K562 (cell line): ENCODE measurements around the gene ATP6V0E1. TPM values are rescaled to one million over a fixed set of nuclear protein-coding genes. Genes with fewer than 3 reads are reported as not detected.

Source experiments
- ARNT ChIP-seq, 2 experiments: fragments of 450-650 bp; IDR thresholded peaks; 2 replicates each; pipeline ENCODE4 v1.6.1; 2016; ENCODE audit warnings: mild to moderate bottlenecking in 1 of 2
- ATF6 ChIP-seq: sonication (generic); formaldehyde crosslinking; IDR thresholded peaks from 2 replicates; pipeline ENCODE4 v1.4.0; 2020; ENCODE audit warnings: mild to moderate bottlenecking, missing genetic modification reagents
- ATF7 ChIP-seq: fragments of 450-650 bp; IDR thresholded peaks from 2 replicates; pipeline ENCODE4 v1.7.1; 2014; ENCODE audit warnings: mild to moderate bottlenecking, moderate library complexity
- EP400 ChIP-seq: fragments of 450-650 bp; IDR thresholded peaks from 2 replicates; pipeline ENCODE4 v1.6.1; 2017; ENCODE audit warnings: antibody characterized with exemption, mild to moderate bottlenecking, moderate library complexity
- ESRRB ChIP-seq: fragments of 250-450 bp; sonication (Bioruptor Pico); IDR thresholded peaks from 2 replicates; pipeline ENCODE4 v1.5.0; 2020; ENCODE audit warnings: mild to moderate bottlenecking, moderate library complexity, borderline replicate concordance
- EWSR1 ChIP-seq: fragments of 450-650 bp; IDR thresholded peaks from 2 replicates; pipeline ENCODE4 v1.6.1; 2018; ENCODE audit warnings: borderline replicate concordance, mild to moderate bottlenecking, low read depth, moderate library complexity; ENCODE audit not compliant: partially characterized antibody
- GABPA ChIP-seq: fragments of 200-800 bp; sonication (Bioruptor generic); conservative IDR thresholded peaks from 2 replicates; pipeline ENCODE4 v1.6.1; 2016; ENCODE audit warnings: low read depth, missing genetic modification characterization, missing compliant biosample characterization
- GABPB2 ChIP-seq: fragments of 250-450 bp; sonication (Bioruptor Pico); conservative IDR thresholded peaks from 2 replicates; pipeline ENCODE4 v1.5.1; 2021; ENCODE audit warnings: mild to moderate bottlenecking
- KAT2B ChIP-seq: IDR thresholded peaks from one replicate; pipeline ENCODE4 v1.6.1; 2012; ENCODE audit warnings: low read depth, mild to moderate bottlenecking, control low read depth, inconsistent platforms, low read length, moderate library complexity
- MED1 ChIP-seq: sonication (generic); formaldehyde crosslinking; IDR thresholded peaks from 2 replicates; pipeline ENCODE4 v1.8.1; 2023; ENCODE audit warnings: missing genetic modification reagents, borderline replicate concordance
- PTRF ChIP-seq: fragments of 450-650 bp; IDR thresholded peaks from 2 replicates; pipeline ENCODE4 v1.6.1; 2016; ENCODE audit warnings: mild to moderate bottlenecking, missing genetic modification characterization, missing compliant biosample characterization
- PURB ChIP-seq: sonication (generic); formaldehyde crosslinking; IDR thresholded peaks from 2 replicates; pipeline ENCODE4 v1.9.0; 2021; ENCODE audit warnings: low read depth, mild to moderate bottlenecking, missing genetic modification reagents
- RCOR1 ChIP-seq, 2 experiments: IDR thresholded peaks; 2 replicates each; pipeline ENCODE4 v1.6.1; 2012; ENCODE audit warnings: low read depth in 2 of 2, low read length in 2 of 2, borderline replicate concordance in 1 of 2, improper control_type of control experiment in 1 of 2
- SMARCB1 ChIP-seq: IDR thresholded peaks from 2 replicates; pipeline ENCODE4 v1.6.1; 2011; ENCODE audit warnings: improper control_type of control experiment, low read depth; ENCODE audit not compliant: insufficient read length
- TFAP4 ChIP-seq: sonication (generic); formaldehyde crosslinking; IDR thresholded peaks from 2 replicates; pipeline ENCODE4 v1.8.0; 2022; ENCODE audit warnings: missing genetic modification reagents, mild to moderate bottlenecking, moderate library complexity, borderline replicate concordance
- XRCC3 ChIP-seq: fragments of 450-650 bp; IDR thresholded peaks from 2 replicates; pipeline ENCODE4 v1.6.1; 2017; ENCODE audit warnings: mild to moderate bottlenecking, moderate library complexity
- ZNF124 ChIP-seq: sonication (generic); formaldehyde crosslinking; IDR thresholded peaks from 2 replicates; pipeline ENCODE4 v1.8.1; 2022; ENCODE audit warnings: missing genetic modification reagents
- ZNF436 ChIP-seq: fragments of 250-450, 450-650 bp; sonication (Bioruptor Pico); formaldehyde crosslinking; IDR thresholded peaks from 2 replicates; pipeline ENCODE4 v1.7.0; 2020; ENCODE audit warnings: mild to moderate bottlenecking
- ZNF583 ChIP-seq: fragments of 250-450 bp; sonication (Bioruptor Pico); IDR thresholded peaks from 2 replicates; pipeline ENCODE4 v1.4.0; 2020
- ZNF695 ChIP-seq: fragments of 450-650 bp; formaldehyde crosslinking; IDR thresholded peaks from 2 replicates; pipeline ENCODE4 v1.4.0; 2020; ENCODE audit warnings: mild to moderate bottlenecking, moderate library complexity
- polyA plus RNA-seq, 8 experiments: library from polyadenylated mRNA; depleted of rRNA in 4 of 8; stranded (reverse) in 5 of 8; unstranded in 3 of 8; fragments of >200 nt; fragmentation: Nextera tagmentation in 2 of 8; fragmentation: Illumina TruSeq in 1 of 8; extraction: Ambion mirVana in 2 of 8; extraction: Trizol in 1 of 8; gene quantifications; 2 replicates each; pipeline versions ENCODE4 v1.2.1 to v1.2.3, GENCODE V29; 2011 to 2014; ENCODE audit warnings: inconsistent platforms in 1 of 8, missing spikeins in 1 of 8
- total RNA-seq, 7 experiments: library from RNA; depleted of rRNA in 6 of 7; stranded (reverse); fragments of >200 nt in 6 of 7; fragmentation: Illumina TruSeq in 2 of 7; extraction: Trizol in 2 of 7; gene quantifications; 2 replicates each; pipeline versions ENCODE4 v1.2.1 to v1.2.3, GENCODE V29; 2011 to 2021; ENCODE audit warnings: low replicate concordance in 1 of 7

Gene ATP6V0E1
- total and polyA plus RNA-seq, 9 of the 15 experiments (the other 6 are each of a cell fraction or from before 2014, with no cell fraction given): 63.8 to 395 (median 112) TPM

DNA sequence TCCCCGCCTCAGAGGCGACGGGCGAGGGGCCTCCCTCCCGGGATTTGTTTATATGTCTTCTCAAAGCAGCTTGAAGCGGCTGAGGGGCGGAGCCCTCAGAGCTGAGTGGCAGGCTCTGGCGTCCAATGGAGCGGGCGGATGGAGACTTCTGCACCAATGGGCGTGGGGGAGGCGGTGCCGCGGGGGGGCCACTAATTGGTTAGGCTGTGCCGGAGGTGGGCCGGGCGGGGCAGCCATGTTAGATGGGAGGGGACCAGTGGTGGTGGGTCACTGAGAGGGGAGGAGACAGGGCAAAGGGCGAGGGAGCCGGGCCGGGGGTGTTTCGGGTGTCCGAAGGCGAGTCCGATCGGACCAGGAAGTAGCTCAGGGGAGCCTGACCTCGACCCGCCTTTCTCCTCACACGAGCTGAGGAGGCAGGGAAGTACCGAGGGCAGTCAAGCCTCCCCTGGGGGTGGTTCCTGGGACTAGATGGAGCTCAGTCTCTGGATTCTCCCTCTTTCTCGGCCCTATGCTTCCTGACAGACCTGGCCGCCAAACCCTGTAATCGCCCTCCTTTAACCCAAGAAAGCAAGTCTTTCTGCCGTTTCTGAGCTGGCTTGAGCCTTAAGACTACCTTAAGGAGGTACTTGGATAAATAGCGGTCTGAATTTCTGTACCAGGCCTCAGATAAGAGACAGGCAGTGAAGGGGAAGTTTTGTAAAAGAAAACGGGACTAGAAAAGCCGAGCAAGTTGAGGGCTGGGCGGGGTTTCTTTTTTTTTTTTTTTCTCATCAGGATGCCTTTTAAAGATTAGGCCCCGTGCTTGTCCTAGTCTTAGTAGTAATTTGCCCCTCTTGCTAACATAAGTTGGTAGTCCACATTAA is 73.7 kb downstream of the ATP6V0E1 start (continued):
- TF ChIP-seq EP400 (peak; percentile 67), MED1 (CRISPR knock-in tag) (no peak), ZNF695 (CRISPR knock-in tag) (no peak), SMARCB1 (no peak), TFAP4 (CRISPR knock-in tag) (peak; percentile 75), XRCC3 (no peak), PURB (CRISPR knock-in tag) (no peak), KAT2B (no peak), ATF6 (CRISPR knock-in tag) (no peak), RCOR1 (IDR thresholded peaks at IDR 0.05; ENCODE audit: borderline replicate concordance in 1 of 2, low read depth in 2 of 2, low read length in 2 of 2) (peak; percentile 23 to 38; a peak in 2 of 4 replicates), ATF7 (peak; percentile 75), GABPB2 (CRISPR knock-in tag) (no peak), GABPA (tag) (peak; percentile 76), ZNF583 (CRISPR knock-in tag) (no peak), ESRRB (CRISPR knock-in tag) (no peak), ZNF124 (CRISPR knock-in tag) (no peak), EWSR1 (no peak), PTRF (tag) (no peak), ARNT (IDR thresholded peaks at IDR 0.05) (0 out of 4 replicates have a peak, but pooled peaks have one; percentile 45 to 51), ZNF436 (no peak)
